Fibroblast of villous mesenchyme (primary cell): ENCODE measurements around the gene DDX24. TPM values are rescaled to one million over a fixed set of nuclear protein-coding genes. Genes with fewer than 3 reads are reported as not detected.
A peak's percentile ranks its signal among the peaks of the same experiment; 100 is the strongest.
"Not testable (repeated sequence)": the region's sequence is repeated elsewhere in the genome, so short reads cannot be mapped to it uniquely, and the experiment has no call there.

ENCODE experiments used
- DNase-seq: peaks from one replicate; pipeline ENCODE4 v3.0.0-alpha.2; 2010; ENCODE audit warnings: low read depth
- H3K4me3 ChIP-seq: 2 replicates; pipeline ENCODE4 v1.5.1; 2011; ENCODE audit warnings: low read depth, mild to moderate bottlenecking, low read length
- total RNA-seq: library from RNA; depleted of rRNA; stranded (reverse); fragments of >200 nt; gene quantifications from 2 replicates; pipeline ENCODE4 v1.2.3, GENCODE V29; 2012
- TF ChIP-seq, protein P1 (sequence below): IDR thresholded peaks from 2 replicates; pipeline ENCODE4 v1.5.1; 2012; ENCODE audit warnings: low read depth, mild to moderate bottlenecking, low read length; ENCODE audit not compliant: insufficient read depth

Gene DDX24
- total RNA-seq, 1 donor = 128 TPM

DNA sequence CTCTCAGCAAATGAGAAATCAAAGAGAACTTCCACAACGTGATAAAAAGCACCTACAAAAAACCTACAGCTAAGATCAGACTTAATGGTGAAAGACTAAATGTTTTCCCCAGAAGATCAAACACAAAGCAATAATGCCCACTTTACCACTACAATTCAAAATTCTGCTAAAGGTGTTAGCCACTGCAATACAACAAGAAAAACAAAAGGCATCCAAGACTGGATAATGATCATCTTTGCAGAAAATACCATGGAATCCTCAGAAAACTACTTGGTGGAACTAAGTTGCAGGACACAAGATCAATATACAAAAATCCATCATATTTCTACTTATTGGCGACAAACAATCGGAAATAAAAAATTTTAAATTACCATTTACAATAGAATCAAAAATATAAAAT is 6.5 kb downstream of the DDX24 start:
- H3K4me3 ChIP-seq = no peak overlapping the region
- TF ChIP-seq, protein P1, sequence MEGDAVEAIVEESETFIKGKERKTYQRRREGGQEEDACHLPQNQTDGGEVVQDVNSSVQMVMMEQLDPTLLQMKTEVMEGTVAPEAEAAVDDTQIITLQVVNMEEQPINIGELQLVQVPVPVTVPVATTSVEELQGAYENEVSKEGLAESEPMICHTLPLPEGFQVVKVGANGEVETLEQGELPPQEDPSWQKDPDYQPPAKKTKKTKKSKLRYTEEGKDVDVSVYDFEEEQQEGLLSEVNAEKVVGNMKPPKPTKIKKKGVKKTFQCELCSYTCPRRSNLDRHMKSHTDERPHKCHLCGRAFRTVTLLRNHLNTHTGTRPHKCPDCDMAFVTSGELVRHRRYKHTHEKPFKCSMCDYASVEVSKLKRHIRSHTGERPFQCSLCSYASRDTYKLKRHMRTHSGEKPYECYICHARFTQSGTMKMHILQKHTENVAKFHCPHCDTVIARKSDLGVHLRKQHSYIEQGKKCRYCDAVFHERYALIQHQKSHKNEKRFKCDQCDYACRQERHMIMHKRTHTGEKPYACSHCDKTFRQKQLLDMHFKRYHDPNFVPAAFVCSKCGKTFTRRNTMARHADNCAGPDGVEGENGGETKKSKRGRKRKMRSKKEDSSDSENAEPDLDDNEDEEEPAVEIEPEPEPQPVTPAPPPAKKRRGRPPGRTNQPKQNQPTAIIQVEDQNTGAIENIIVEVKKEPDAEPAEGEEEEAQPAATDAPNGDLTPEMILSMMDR = no peak
- DNase-seq = no peak

DNA sequence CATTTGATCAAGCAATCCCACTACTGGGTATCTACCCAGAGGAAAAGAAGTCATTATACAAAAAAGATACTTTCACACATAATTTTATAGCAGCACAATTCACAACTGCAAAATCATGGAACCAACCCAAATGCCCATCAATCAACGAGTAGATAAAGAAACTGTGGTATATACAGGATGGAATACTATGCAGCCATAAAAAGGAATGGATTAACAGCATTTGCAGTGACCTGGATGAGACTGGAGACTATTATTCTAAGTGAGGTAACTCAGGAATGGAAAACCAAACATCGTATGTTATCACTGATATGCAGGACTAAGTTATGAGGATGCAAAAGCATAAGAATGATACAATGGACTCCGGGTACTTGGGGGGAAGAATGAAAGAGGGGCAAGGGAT is 8.9 kb downstream of the DDX24 start:
- not testable (repeated sequence) for DNase-seq, H3K4me3 ChIP-seq

DNA sequence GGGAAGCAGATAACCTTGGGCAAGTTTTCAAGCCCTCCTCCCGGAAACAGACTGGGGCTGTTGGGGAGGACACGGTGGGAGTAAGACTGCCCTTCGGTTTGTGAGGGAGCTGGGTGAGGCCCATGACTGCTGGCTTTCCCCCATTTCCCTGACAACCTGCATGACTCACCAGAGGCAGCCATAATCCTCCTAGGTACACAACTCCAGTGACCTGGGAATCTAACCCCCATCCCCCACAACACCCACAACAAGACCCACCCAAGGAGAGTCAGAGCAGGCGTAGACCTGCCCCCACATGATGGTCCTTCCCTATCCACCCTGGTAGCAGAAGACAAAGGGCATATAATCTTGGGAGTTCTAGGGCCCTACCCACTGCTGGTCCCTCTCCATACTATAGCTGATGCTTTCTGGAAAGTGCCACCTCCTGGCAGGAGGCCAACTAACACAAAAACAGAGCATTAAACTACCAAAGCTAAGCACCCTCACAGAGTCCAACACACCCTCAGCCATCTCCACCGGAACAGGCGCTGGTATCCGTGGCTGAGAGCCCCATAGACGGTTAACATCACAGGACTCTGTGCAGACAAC is 14.8 kb downstream of the DDX24 start:
- TF ChIP-seq, protein P1 = no peak
- H3K4me3 ChIP-seq = no peak overlapping the region
- DNase-seq = no peak

DNA sequence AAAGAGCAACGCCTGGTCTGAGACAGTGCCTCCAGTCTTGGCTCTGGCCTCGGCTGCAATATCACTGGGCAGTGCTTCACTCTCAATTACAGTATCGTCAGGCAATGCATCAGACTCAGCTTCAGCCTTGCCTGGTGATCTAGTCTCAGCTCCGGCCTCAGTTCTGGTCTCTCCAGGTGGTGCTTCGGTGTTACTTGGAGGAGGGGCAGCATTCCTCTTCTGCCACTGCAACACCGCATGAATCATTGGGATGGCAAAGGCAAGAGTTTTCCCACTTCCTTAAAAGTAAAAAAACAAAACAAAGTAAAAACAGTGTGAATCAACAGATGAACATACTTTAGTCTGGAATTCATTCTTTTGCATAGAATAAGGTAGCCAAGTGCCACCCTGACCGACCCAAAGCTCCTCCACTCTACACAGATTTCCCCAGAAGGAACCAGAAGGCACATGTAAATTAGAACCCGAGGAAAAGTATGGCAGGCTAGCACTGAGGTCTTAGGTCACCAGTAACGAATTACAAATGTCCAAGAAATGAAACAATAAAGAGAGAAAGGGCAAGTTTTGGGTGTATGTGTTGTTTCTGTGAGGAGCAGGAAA is 18.6 kb downstream of the DDX24 start:
- TF ChIP-seq, protein P1 = no peak
- no peak overlapping the region for H3K4me3 ChIP-seq
- peak; percentile 16 for DNase-seq

DNA sequence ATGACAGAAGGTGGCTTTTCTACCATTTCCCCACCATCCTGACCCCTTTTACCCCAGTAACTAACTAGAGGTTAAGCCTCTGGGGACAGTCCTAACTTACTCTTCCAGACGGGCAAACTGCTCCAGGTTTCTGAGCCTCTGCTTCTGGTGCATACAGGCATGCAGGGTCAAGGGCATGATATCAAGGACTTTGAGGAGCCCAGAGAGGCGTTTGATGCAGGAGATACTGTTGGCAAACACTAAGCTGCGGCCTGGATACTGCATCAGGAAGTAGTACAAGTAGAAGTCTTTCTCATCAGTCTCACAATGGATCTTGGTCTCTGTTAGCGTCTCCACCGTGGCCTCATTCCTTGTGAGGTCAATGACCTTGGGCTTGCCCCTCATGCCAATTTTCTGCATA is 21.0 kb downstream of the DDX24 start:
- DNase-seq = no peak
- no peak overlapping the region for H3K4me3 ChIP-seq
- TF ChIP-seq, protein P1 = no peak

DNA sequence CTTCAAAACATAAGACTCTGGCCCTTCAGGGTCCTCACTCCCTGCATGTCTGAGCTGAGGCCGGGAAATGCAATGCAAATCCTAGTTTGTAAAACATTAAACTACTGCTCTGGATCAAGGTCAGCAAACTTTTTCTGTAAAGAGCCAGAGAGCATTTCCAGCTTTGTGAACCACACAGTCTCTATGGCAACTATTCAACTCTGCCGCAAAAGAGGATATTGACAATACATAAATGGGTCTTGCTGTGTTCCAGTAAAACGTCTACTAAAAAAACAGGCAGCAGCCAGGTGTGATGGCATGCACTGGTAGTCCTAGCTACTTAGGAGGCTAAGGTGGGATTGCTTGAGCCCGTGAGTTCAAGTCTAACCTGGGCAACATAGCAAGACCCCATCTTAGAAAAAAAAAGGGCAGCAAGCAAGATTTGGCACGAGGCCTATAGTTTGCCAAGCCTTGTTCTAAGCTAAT is 22.3 kb downstream of the DDX24 start:
- H3K4me3 ChIP-seq = no peak overlapping the region
- DNase-seq = no peak
- TF ChIP-seq, protein P1 = no peak

DNA sequence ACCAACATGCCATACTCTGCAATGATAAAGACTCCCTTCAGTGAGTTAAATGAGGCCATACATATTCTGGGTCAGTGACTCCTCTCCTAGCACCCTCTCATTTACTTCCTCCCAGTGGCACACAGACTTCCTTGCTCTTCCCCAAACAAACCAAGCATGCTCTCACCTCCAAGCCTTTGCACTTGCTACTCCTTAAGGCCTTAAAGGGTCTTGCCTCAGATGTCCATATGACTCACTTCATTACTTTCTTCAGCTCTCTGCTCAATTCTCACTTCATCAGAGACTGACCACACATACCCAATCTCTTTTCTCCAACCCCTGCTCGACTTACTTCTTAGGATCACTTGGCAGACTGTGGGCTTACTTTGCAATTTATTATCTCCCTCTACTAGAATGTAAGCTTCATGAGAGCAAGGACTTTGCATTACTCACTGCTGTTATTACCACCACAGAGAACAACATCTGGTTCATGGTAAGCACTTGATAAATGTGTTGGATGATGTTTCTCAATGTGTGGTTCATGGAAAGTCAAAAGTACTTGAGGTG is 22.8 kb downstream of the DDX24 start:
- no peak overlapping the region for H3K4me3 ChIP-seq
- DNase-seq = no peak
- TF ChIP-seq, protein P1 = no peak
